Epithelial cell of prostate (primary cell): ENCODE measurements around the gene TNNI3.
A peak's percentile ranks its signal among the peaks of the same experiment; 100 is the strongest.
"Not testable (repeated sequence)": the region's sequence is repeated elsewhere in the genome, so short reads cannot be mapped to it uniquely, and the experiment has no call there.

Experiments
- DNase-seq: peaks from one replicate; pipeline ENCODE4 v3.0.0-alpha.2; 2011; ENCODE audit warnings: low read depth, low spot score
- H3K27ac ChIP-seq: fragments of 450-650 bp; 2 replicates; pipeline ENCODE4 v1.5.1; 2017; ENCODE audit warnings: mild to moderate bottlenecking

Gene TNNI3

DNA sequence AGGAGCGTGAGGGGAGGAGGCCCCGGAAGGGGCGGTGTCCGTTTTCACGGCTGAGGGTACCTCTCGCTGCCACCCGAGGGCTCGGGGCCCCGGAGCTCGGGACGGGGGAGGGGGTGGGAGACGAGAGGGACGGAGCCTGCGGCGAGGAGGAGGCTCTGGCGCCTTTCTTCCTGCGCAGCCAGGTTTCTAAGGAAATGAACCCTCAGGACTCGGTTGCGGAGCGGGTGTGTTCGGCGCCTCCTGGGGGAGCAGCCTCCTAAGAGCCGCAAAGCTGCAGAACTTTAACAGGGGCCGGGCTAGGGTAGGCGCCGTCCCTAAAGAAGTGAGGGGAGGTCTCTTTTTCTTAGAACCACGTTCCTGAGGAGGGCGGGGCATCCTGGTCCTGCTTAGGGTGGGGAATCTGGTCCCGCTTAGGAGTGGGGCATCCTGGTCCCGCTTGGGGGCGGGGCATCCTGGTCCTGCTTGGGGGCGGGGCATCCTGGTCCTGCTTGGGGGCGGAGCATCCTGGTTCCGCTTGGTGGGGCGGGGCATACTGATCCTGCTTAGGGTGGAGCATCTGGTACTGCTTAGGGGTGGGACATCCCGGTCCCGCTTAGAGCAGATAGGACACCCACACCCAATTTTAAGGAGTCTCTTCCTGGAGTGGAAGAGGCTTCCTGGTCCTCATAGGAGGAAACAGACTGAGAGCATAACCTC is 16.3 kb upstream of the TNNI3 start:
- peak overlapping the region; percentile 80 for H3K27ac ChIP-seq
- DNase-seq: no peak

GRCh38 chr19:55173186-55173713 is 15.7 kb upstream of the TNNI3 start:
- no peak for DNase-seq
- H3K27ac ChIP-seq: peak overlapping the region; percentile 80

GRCh38 chr19:55172741-55173140 is 15.2 kb upstream of the TNNI3 start:
- no peak for DNase-seq
- H3K27ac ChIP-seq: peak overlapping the region; percentile 80

GRCh38 chr19:55172318-55172717 is 14.8 kb upstream of the TNNI3 start:
- not testable (repeated sequence) for DNase-seq
- peak overlapping the region; percentile 80 for H3K27ac ChIP-seq

DNA sequence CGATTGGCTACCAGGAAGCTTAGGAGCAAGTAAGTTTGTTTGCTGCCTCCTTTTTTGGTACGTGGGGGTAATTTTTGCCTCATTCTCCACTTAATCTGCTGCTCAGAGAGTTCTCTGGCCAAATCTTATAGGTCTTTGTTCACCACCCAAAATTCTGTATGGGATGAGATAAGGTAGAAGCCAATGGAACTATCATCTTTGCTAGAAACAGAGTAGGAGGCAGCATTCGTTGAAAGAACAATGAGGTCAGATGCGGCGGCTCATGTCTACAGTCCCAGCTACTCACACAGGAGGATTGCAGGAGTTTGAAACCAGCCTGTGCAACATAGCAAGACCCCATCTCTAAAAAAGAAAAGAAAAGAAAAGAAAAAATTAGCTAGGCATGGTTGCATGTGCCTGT is 13.9 kb upstream of the TNNI3 start:
- no peak overlapping the region for H3K27ac ChIP-seq
- no peak for DNase-seq

DNA sequence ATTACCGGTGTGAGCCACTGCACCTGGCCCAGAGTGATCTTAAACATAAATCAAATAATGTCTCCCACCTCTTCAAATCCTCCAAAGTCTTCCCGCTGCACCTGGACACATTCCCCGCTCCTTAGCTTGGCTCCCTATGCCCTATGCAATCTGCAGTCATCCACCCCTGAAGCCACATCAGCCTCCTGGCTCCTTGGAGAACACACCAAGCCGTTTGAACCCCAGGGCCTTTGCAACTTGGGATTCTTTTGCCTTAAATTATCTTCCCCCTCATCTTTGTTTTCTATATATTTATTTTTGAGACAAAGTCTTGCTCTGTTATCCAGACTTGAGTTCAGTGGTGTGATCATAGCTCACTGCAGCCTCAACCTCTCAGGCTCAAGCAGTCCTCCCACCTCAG is 11.6 kb upstream of the TNNI3 start:
- no peak for DNase-seq
- H3K27ac ChIP-seq: no peak overlapping the region

GRCh38 chr19:55166530-55167268 is 9.2 kb upstream of the TNNI3 start, which contains the start of gene DNAAF3:
DNAAF3 (minus strand) TSS chr19:55166613; CDS start chr19:55166413, 200 bp downstream.
- peak within 1 kb of the TSS; percentile 68 for H3K27ac ChIP-seq

GRCh38 chr19:55165952-55166529 is 8.5 kb upstream of the TNNI3 start:
- DNase-seq: no peak
- H3K27ac ChIP-seq: no peak overlapping the region

More at GRCh38 chr19:55166530-55167268, 9.2 kb upstream of the TNNI3 start, which contains the start of gene DNAAF3:
- peak; percentile 92 for DNase-seq

GRCh38 chr19:55161571-55162322 is 4.2 kb upstream of the TNNI3 start:
- DNase-seq: no peak
- H3K27ac ChIP-seq: no peak overlapping the region

DNA sequence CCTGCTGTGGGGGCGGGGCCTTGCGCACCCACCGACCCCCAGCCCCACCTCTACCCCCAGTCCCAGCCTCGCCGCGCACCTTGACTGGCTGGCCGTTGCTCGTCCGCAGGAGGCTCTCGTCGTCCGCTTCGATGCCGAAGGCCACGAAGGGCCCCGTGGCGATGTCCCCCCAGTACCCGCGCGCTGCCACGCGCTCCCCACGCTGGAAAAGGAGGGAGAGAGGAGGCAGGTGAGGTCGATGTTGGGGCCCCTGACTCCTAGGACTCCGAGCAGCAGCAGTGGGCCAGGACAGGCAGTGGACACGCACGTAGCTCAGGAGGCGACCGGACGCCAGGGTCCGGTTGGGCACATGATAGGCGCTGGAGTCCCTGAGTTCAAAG is 3.4 kb upstream of the TNNI3 start:
- no peak for DNase-seq
- no peak overlapping the region for H3K27ac ChIP-seq

DNA sequence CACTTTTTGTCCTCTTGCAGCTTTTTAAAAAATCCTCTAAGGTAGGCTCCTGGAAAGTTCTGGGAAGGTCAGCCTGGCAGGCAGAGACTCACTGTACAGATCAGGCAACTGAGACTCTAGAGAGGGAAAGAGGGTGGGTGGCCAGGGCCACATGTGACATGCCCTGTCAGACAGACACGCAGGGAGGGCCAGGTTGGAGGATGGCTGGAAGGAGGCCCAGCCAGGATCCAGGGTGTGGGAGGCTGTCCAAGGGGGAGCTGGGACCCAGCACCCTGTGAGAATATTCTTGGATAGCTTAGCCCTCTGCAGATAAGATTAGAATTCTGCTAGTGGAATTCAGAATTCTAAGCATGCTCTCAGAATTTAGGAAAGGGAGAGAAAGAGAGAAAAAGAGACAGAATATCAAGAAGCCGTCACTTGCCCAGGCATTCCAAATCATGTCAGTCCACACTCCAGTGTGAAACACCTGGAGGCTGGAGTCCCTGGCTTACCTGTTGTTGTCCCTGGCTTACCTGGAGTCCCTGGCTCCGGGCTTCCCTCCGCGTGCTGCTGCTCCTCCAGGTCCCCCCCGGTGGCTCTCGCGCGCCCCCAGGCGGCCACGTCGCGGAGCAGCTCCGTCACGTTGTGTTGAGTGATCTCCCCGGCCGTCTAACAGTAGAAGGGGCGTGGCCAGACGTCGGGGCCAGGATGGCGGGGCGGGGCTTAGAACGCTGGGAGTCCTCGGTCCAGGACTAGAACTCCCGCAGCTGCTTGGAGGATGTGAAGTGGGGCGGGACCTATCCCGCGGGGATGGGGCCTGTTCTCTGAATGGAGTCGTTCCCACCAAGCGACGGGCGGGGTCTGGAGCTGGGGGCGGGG is 2.8 kb upstream of the TNNI3 start:
- H3K27ac ChIP-seq: no peak overlapping the region
- no peak for DNase-seq

- no peak overlapping the region for H3K27ac ChIP-seq
- DNase-seq: no peak
Observed at GRCh38 chr19:55158848-55159749, 1.6 kb upstream of the TNNI3 start.

- DNase-seq: no peak
- no peak overlapping the region for H3K27ac ChIP-seq
Observed at GRCh38 chr19:55158423-55158822, 891 bp upstream of the TNNI3 start.

DNA sequence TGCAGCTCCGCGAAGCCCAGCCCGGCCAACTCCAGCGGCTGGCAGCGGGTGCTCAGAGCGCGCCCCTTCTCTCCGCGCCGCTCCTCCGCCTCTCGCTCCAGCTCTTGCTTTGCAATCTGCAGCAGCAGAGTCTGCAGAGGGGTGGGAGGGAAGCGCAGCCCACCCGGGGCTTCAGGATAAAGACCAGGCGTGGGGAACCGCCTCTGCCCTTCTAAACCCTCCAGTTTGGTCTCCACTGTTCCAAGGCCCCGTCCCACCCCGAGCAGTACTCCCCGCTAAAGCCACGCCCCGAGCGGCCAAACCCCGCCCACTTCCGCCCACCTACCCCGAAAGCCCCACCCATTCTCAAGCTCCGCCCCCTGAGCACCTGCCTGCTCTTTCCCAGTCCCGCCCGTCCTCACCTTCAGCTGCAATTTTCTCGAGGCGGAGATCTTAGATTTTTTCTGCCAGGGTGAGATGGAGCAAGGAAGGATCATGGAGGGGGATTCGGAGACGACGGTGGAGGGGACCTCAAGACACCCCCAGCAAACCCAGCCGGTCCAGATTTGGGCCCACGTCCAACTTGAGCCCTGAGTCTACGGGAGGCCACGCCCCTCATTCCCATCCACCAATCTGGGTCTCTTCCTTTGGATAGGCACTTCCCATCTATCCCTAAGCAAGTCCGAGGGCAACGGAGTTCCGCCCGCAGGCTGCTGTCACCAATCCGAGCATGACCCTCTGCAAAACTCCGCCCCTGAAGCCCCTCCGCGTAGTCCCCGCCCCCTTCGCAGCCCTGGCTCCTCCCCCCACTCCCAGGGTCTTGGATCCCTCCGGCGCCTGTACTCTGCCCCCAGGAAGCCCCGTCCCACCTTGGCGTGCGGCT is 1.1 kb downstream of the TNNI3 start:
- H3K27ac ChIP-seq: no peak overlapping the region
- DNase-seq: no peak

DNA sequence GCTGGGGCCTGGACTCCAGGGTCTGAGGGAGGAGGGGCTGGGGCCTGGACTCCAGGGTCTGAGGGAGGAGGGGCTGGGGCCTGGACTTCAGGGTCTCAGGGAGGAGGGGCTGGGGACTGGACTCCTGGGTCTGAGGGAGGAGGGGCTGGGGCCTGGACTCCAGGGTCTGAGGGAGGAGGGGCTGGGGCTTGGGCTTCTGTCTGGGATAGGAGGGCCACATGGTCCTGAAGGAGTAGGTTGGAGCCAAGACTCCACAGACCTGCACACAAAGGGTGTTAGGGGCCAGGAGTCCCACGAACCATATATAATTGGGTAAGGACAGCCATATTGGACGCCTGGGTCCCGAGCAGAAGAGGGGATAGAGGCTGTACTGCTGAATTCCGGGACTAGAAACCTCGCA is 1.7 kb downstream of the TNNI3 start:
- not testable (repeated sequence) for DNase-seq, H3K27ac ChIP-seq

DNA sequence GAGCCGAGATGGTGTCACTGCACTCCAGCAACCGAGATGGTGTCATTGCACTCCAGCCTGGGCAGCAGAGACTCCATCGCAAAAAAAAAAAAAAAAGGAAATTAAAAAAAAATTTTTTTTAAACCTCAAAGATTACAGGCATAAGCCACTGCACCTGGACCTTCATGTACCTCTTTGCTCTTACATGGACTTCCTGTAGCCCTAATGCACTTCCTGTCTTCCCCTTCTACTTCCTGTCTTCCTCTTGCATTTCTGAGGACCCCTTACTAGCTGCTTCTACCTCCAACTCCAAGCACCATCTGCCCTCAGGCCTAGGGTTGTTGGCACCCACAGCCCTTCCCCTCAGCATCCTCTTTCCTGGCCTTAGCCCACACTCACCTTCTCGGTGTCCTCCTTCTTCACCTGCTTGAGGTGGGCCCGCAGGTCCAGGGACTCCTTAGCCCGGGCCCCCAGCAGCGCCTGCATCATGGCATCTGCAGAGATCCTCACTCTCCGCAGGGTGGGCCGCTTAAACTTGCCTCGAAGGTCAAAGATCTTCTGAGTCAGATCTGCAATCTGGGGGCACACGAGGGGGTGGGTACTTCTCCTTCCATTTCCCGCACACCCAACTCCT is 3.8 kb downstream of the TNNI3 start:
- no peak overlapping the region for H3K27ac ChIP-seq

DNA sequence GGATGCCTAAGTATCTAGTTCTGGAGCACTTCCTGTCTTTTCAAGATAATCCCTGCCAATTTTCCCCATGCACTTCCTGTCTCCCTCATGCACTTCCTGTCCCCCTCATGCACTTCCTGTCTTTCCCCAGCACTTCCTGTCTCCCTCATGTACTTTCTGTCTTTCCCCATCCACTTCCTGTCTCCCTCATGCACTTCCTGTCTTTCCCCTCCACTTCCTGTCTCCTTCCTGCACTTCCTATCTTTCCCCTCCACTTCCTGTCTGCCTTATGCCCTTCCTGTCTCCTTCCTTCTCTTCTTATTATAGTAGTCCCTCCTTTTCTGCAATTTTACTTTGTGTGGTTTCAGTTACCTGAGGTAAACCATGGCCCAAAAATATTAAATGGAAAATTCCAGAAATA is 5.5 kb downstream of the TNNI3 start:
- no peak for DNase-seq
- H3K27ac ChIP-seq: no peak overlapping the region

More for the DNA sequence above, 3.8 kb downstream of the TNNI3 start:
- no peak for DNase-seq
